ENCODE measurements around the gene DDX20. TPM values are rescaled to one million over a fixed set of nuclear protein-coding genes. Genes with fewer than 3 reads are reported as not detected.

DDX20 gene
- total and polyA plus RNA-seq, 2 of the 8 experiments (the other 6 are each of a cell fraction or from before 2014, with no cell fraction given), result 7.5 to 24.7 TPM

- TF ChIP-seq RNF2 (IDR thresholded peaks at IDR 0.05; ENCODE audit: borderline replicate concordance, low read depth, low read length, missing control alignments, poor library complexity, severe bottlenecking) (no peak), POLR2AphosphoS5 (IDR thresholded peaks at IDR 0.05; ENCODE audit: low read depth, low read length) (no peak)
Observed at GRCh38 chr1:111732718-111733117, 23.0 kb upstream of the DDX20 start (continued).
